ENCODE results near the gene C2orf76.

The C2orf76 gene

DNA sequence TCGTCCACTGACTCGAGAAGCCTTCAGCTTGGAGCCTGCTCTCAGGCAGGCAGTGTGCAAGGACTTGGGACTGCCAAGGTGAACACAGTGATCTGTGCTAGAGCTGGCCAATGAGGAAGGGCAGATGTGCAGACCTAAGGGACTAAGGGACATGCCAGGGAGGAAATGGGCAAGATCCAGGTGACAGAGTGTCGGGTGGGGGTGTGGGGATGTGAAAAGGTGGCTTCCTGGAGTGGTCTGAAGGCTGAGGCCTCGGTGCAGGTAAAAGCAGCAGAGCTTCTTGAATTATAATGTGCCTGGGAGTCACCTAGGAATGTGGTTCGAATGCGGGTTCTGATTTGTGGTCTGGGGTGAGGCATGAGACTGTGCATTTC lies 101.0 kb downstream of the C2orf76 start:
- no peak for DNase-seq (ENCODE audit: extremely low spot score)
- TF ChIP-seq, protein P1, sequence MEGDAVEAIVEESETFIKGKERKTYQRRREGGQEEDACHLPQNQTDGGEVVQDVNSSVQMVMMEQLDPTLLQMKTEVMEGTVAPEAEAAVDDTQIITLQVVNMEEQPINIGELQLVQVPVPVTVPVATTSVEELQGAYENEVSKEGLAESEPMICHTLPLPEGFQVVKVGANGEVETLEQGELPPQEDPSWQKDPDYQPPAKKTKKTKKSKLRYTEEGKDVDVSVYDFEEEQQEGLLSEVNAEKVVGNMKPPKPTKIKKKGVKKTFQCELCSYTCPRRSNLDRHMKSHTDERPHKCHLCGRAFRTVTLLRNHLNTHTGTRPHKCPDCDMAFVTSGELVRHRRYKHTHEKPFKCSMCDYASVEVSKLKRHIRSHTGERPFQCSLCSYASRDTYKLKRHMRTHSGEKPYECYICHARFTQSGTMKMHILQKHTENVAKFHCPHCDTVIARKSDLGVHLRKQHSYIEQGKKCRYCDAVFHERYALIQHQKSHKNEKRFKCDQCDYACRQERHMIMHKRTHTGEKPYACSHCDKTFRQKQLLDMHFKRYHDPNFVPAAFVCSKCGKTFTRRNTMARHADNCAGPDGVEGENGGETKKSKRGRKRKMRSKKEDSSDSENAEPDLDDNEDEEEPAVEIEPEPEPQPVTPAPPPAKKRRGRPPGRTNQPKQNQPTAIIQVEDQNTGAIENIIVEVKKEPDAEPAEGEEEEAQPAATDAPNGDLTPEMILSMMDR (IDR thresholded peaks at IDR 0.05; ENCODE audit: control extremely low read depth, extremely low read depth, low read depth, missing control alignments): no peak
- ChIA-PET POLR2A (no interaction called here), CTCF (interaction anchor here (0.8 to 4.4 kb wide), 15 partner anchors 14 to 383 kb away, joined by 3 to 43 read pairs (median 4); no protein-coding TSS in a partner anchor)

DNA sequence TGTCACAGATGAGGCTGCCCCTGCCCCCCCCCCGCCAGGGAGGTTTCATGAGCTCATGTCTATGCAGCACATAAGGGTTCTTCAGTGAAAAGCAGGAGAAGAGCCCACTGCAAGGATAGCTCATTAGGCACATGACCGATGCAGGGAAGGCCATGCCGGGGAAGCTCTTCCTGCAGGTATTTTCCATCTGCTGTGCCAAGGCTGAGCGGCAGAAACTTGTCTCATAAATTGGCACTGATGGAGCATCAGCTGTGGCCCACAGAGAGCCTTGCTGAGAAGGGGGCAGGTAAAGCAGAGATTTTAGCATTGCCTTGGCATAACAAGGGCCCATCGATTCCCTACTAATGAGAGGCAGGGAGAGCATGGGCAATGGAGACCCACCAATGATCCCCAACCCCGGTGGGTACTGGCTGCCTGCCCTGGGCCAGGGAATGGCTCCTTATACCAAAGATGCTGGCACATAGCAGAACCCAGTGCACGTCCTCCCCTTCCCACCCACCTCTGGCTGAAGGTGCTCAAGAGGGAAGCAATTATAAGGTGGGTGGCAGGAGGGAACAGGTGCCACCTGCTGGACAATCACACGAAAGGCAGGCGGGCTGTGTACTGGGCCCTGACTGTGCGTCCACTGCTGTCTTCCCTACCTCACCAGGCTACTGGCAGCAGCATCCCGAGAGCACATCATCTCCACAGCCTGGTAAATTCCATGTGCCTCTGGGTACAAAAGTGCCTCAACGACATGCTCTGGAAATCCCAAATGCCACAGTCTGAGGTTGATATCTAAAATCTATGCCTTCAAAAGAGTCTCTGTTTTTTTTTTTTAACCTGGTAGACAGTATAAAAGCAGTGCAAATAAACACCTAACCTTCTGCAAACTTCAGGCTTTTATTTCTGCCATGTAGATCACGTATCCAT lies 101.6 kb downstream of the C2orf76 start:
- ChIA-PET CTCF (interaction anchor here (0.7 to 4.4 kb wide), 33 partner anchors 13 to 383 kb away, joined by 3 to 43 read pairs (median 4); partner anchors contain the start of gene STEAP3), POLR2A (no interaction called here)
- TF ChIP-seq, protein P1 (IDR thresholded peaks at IDR 0.05; ENCODE audit: control extremely low read depth, extremely low read depth, low read depth, missing control alignments): peak; percentile 91
- DNase-seq (ENCODE audit: extremely low spot score): peak; percentile 81

DNA sequence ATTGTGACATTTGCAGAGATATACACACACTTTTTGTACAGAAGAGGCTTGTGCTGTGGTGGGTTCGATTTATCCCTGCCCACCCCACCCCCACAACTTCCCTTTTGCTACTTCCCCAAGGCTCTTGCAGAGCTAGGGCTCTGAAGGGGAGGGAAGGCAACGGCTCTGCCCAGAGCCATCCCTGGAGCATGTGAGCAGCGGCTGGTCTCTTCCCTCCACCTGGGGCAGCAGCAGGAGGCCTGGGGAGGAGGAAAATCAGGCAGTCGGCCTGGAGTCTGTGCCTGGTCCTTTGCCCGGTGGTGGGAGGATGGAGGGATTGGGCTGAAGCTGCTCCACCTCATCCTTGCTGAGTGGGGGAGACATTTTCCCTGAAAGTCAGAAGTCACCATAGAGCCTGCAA lies 103.0 kb downstream of the C2orf76 start:
- no peak for DNase-seq (ENCODE audit: extremely low spot score)

DNA sequence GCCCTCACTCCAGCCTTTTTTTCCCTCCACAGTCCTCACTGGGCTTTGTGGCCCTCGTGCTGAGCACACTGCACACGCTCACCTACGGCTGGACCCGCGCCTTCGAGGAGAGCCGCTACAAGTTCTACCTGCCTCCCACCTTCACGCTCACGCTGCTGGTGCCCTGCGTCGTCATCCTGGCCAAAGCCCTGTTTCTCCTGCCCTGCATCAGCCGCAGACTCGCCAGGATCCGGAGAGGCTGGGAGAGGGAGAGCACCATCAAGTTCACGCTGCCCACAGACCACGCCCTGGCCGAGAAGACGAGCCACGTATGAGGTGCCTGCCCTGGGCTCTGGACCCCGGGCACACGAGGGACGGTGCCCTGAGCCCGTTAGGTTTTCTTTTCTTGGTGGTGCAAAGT lies 103.6 kb downstream of the C2orf76 start:
- DNase-seq (ENCODE audit: extremely low spot score): no peak
- TF ChIP-seq, protein P1 (IDR thresholded peaks at IDR 0.05; ENCODE audit: control extremely low read depth, extremely low read depth, low read depth, missing control alignments): no peak
- ChIA-PET CTCF (interaction anchor here (1.8 to 4.4 kb wide), 6 partner anchors 11 to 381 kb away, joined by 5 to 43 read pairs (median 10); no protein-coding TSS in a partner anchor), POLR2A (no interaction called here)

More for the DNA sequence above, 103.0 kb downstream of the C2orf76 start:
- TF ChIP-seq, protein P1 (IDR thresholded peaks at IDR 0.05; ENCODE audit: control extremely low read depth, extremely low read depth, low read depth, missing control alignments): no peak
- ChIA-PET CTCF (interaction anchor here (0.8 to 4.4 kb wide), 13 partner anchors 12 to 382 kb away, joined by 3 to 43 read pairs (median 5); no protein-coding TSS in a partner anchor), POLR2A (no interaction called here)

DNA sequence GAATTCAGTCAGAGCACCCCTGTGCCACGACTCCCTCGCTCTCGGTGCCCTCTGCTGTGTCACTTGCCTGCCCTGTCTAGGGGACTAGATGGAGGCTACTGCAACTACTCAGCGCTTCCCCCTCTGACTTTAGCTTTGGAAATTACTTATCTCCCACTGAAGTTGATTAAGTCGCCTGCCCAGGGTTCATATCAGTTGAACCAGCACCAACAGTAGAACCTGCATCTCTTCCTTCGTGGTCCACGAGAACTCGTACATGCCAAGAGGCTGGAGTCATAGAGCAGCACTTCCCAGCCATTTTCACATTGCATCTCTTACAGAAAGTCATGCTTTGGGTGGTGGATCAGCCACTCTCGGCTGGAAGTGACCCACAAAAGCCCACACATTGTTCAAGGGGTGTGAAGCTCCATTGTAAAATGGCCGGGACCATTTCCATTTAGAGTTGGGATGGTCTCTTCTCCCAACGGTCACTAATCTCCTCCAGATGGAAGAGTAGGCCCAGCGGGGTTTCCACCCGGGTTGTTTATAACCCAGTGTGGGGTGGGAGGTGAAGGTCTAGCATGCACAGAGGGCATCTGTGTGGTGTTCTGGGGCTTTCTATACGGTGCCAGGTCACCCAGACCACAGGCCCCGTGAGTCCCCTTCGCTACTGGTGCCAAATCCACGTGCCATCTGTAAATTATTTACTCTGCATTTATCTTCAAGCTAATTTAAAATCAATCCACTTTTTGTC lies 105.0 kb downstream of the C2orf76 start:
- POLR2A ChIA-PET: no interaction called here
- TF ChIP-seq, protein P1 (IDR thresholded peaks at IDR 0.05; ENCODE audit: control extremely low read depth, extremely low read depth, low read depth, missing control alignments): no peak
- DNase-seq (ENCODE audit: extremely low spot score): no peak
- CTCF ChIA-PET: interaction anchor here (1.3 to 1.8 kb wide), 4 partner anchors 10 to 380 kb away, joined by 3 to 9 read pairs (median 4); no protein-coding TSS in a partner anchor

All from GM10248 (cell line).